GM23338 (cell line): Measurements from ENCODE around the gene PPM1L. TPM values are rescaled to one million over a fixed set of nuclear protein-coding genes. Genes with fewer than 3 reads are reported as not detected.

ENCODE experiments used
- ATAC-seq: fragments of 200-7000 bp; cut with Tn5 transposase; 3 replicates; pipeline ENCODE4 v1.9.1; 2020
- DNase-seq: peaks from one replicate; pipeline ENCODE4 v3.0.0-alpha.2; 2015; ENCODE audit warnings: low spot score
- H2AFZ ChIP-seq: fragments of 200-600 bp; sonication (generic); 2 replicates; pipeline ENCODE4 v1.8.0; 2016; ENCODE audit warnings: antibody characterized with exemption, mild to moderate bottlenecking, moderate library complexity
- H3F3A ChIP-seq: fragments of 200-600 bp; sonication (generic); replicated peaks from 2 replicates; pipeline ENCODE4 v1.8.0; 2017; ENCODE audit warnings: antibody characterized with exemption, mixed run types, low read depth
- H3K27ac ChIP-seq: fragments of 200-600 bp; sonication (generic); 2 replicates; pipeline ENCODE4 v1.6.1; 2016; ENCODE audit warnings: low read depth
- H3K27me3 ChIP-seq: fragments of 200-600 bp; sonication (generic); 2 replicates; pipeline ENCODE4 v1.8.0; 2016; ENCODE audit warnings: mild to moderate bottlenecking, mixed run types, moderate library complexity; ENCODE audit not compliant: insufficient read depth
- H3K36me3 ChIP-seq: fragments of 200-600 bp; sonication (generic); 2 replicates; pipeline ENCODE4 v1.8.0; 2016; ENCODE audit warnings: mild to moderate bottlenecking; ENCODE audit not compliant: insufficient read depth
- H3K4me1 ChIP-seq: fragments of 200-600 bp; sonication (generic); 2 replicates; pipeline ENCODE4 v1.8.0; 2016; ENCODE audit warnings: mild to moderate bottlenecking, moderate library complexity; ENCODE audit not compliant: insufficient read depth
- H3K4me2 ChIP-seq: fragments of 200-600 bp; sonication (generic); 2 replicates; pipeline ENCODE4 v1.7.1; 2017; ENCODE audit warnings: mixed run types
- H3K4me3 ChIP-seq: fragments of 200-600 bp; sonication (generic); 2 replicates; pipeline ENCODE4 v1.6.1; 2016; ENCODE audit warnings: mixed run types
- H3K79me2 ChIP-seq: fragments of 200-600 bp; sonication (generic); replicated peaks from 2 replicates; pipeline ENCODE4 v1.8.0; 2017; ENCODE audit warnings: mild to moderate bottlenecking; ENCODE audit not compliant: insufficient read depth
- H3K9me2 ChIP-seq: fragments of 200-600 bp; sonication (generic); 2 replicates; pipeline ENCODE4 v1.8.0; 2017; ENCODE audit not compliant: insufficient read depth
- H4K20me1 ChIP-seq: fragments of 200-600 bp; sonication (generic); replicated peaks from 2 replicates; pipeline ENCODE4 v1.8.0; 2017; ENCODE audit warnings: mild to moderate bottlenecking; ENCODE audit not compliant: insufficient read depth
- H3K27ac Mint-ChIP-seq: 2 replicates; pipeline ENCODE4 v1.8.0; 2020; ENCODE audit warnings: inconsistent platforms, mild to moderate bottlenecking, moderate library complexity, mixed read lengths
- H3K27me3 Mint-ChIP-seq: 3 replicates; pipeline ENCODE4 v1.8.0; 2022; ENCODE audit warnings: low read depth, mild to moderate bottlenecking, moderate library complexity, mixed read lengths, inconsistent platforms; ENCODE audit not compliant: insufficient read depth, poor library complexity
- H3K36me3 Mint-ChIP-seq: 3 replicates; pipeline ENCODE4 v1.8.0; 2021; ENCODE audit warnings: low read depth, mild to moderate bottlenecking, inconsistent platforms, moderate library complexity, mixed read lengths
- H3K4me1 Mint-ChIP-seq: 3 replicates; pipeline ENCODE4 v1.8.0; 2020; ENCODE audit warnings: mild to moderate bottlenecking, inconsistent platforms, mixed read lengths
- H3K4me3 Mint-ChIP-seq: 3 replicates; pipeline ENCODE4 v1.8.0; 2021; ENCODE audit warnings: moderate library complexity, mild to moderate bottlenecking, inconsistent platforms, mixed read lengths
- H3K9me3 Mint-ChIP-seq: 3 replicates; pipeline ENCODE4 v1.8.0; 2020; ENCODE audit warnings: moderate library complexity, mild to moderate bottlenecking, inconsistent platforms, mixed read lengths
- CREB1 ChIP-seq: fragments of 250-450 bp; sonication (Bioruptor Pico); IDR thresholded peaks from 2 replicates; pipeline ENCODE4 v1.5.0; 2020; ENCODE audit warnings: low read depth, mild to moderate bottlenecking, moderate library complexity
- EZH2 ChIP-seq: fragments of 200-600 bp; sonication (generic); IDR thresholded peaks from one replicate; pipeline ENCODE4 v1.8.0; 2017; ENCODE audit warnings: antibody characterized with exemption, mild to moderate bottlenecking, low read depth; ENCODE audit not compliant: unreplicated experiment
- EZH2phosphoT487 ChIP-seq: fragments of 200-600 bp; sonication (generic); IDR thresholded peaks from one replicate; pipeline ENCODE4 v1.8.1; 2018; ENCODE audit warnings: antibody characterized with exemption; ENCODE audit not compliant: unreplicated experiment
- JUNB ChIP-seq: IDR thresholded peaks from one replicate; pipeline ENCODE4 v1.6.1; 2016; ENCODE audit warnings: antibody characterized with exemption; ENCODE audit not compliant: unreplicated experiment
- NANOG ChIP-seq: IDR thresholded peaks from 2 replicates; pipeline ENCODE4 v1.6.1; 2016; ENCODE audit warnings: antibody characterized with exemption, borderline replicate concordance
- POLR2AphosphoS5 ChIP-seq: IDR thresholded peaks from 2 replicates; pipeline ENCODE4 v1.6.1; 2016; ENCODE audit warnings: antibody characterized with exemption, low read depth
- STAT1 ChIP-seq: IDR thresholded peaks from one replicate; pipeline ENCODE4 v1.6.1; 2016; ENCODE audit warnings: antibody characterized with exemption; ENCODE audit not compliant: unreplicated experiment
- ZNF331 ChIP-seq: fragments of 250-450 bp; sonication (Bioruptor Pico); IDR thresholded peaks from 2 replicates; pipeline ENCODE4 v1.5.0; 2020; ENCODE audit warnings: low read depth, mild to moderate bottlenecking, moderate library complexity
- polyA plus RNA-seq: library from polyadenylated mRNA; unstranded; fragments of >200 nt; fragmentation: Nextera tagmentation; extraction: Ambion mirVana; gene quantifications from 2 replicates; pipeline ENCODE4 v1.2.1, GENCODE V29; 2016
- total RNA-seq: library from RNA; depleted of rRNA; stranded (reverse); fragments of >200 nt; shearing (Covaris generic); gene quantifications from 2 replicates; pipeline ENCODE4 v1.2.3, GENCODE V29; 2014
- TF ChIP-seq, protein P1 (sequence below), 2 experiments: fragments of 200-600 bp in 1 of 2; sonication (generic) in 1 of 2; conservative IDR thresholded peaks; 2 replicates each; pipeline versions ENCODE4 v1.5.1 to v1.6.1; 2016 to 2017; ENCODE audit warnings: antibody characterized with exemption in 2 of 2, low read depth in 2 of 2, mild to moderate bottlenecking in 2 of 2, moderate library complexity in 1 of 2
- TF ChIP-seq, protein P2 (sequence below): IDR thresholded peaks from one replicate; pipeline ENCODE4 v1.6.1; 2018; ENCODE audit warnings: antibody characterized with exemption; ENCODE audit not compliant: unreplicated experiment

Gene PPM1L
- total and polyA plus RNA-seq, 2 experiments from 2014 or later = 3.9 to 26.4 TPM

DNA sequence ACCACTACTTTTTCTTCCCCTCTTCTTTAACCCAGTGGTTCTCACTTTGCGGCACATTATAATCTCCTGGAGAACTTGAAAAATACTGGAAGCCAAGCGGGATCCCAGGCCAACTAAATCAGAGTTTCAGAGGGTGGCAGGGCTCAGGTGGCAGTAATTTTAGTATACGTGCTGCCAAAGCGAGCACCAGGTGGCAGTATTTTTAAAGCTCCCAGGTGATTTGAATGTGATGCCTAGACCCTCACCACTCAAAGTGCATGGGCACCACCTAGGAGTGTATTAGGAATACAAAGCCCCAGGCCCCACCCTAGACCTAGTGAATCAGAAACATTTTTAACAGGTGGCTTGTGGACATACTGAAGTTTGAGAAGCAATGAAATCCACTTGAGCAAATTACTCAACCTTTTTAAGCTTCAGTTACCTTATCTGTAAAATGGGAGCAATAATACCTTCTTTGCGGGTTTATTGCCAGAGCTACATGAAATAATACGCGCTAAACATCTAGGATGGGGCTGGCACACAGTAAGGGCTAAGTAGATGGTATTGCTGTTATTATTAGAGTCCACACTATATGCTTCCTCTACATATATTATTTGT, 340.8 kb downstream of the PPM1L start:
- peak; percentile 91 for ATAC-seq

DNA sequence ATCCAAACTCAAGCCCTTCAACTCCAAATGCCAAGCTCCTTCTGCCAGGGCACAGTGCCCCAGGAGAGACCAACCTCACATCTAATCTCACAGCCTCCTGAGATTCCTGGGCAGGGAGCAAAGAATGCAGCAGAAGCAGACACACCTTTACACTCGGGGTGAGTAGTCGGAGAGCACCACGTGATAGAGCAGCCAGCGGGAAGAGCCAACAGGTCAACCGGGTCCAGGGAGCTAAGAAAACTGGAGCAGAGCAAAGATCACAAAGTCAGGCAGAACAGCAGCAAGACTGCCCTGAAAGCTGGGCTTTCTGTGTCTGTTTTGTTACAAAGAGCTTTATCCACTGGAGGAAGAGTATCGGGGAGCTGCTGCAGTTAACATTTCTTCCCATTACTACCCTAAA, 345.0 kb downstream of the PPM1L start:
- H3K4me3 ChIP-seq = no peak overlapping the region
- Mint-ChIP-seq H3K27ac (no peak overlapping the region), H3K36me3 (peaks cover 3% of the 10 kb centered on the region; the same call in 1 of the 3 replicates), H3K9me3 (peaks cover 7% of the 10 kb centered on the region; the same call in 2 of the 3 replicates), H3K27me3 (peaks cover 19% of the 10 kb centered on the region), H3K4me1 (peaks cover 7% of the 10 kb centered on the region), H3K4me3 (no peak overlapping the region)
- H3F3A ChIP-seq = peaks cover 6% of the 10 kb centered on the region; the same call in 1 of the 2 replicates
- H3K36me3 ChIP-seq = no peaks in the 10 kb centered on the region
- peaks cover 21% of the 10 kb centered on the region for H3K27me3 ChIP-seq
- no peak for ATAC-seq
- H3K79me2 ChIP-seq = no peaks in the 10 kb centered on the region
- no peaks in the 10 kb centered on the region for H4K20me1 ChIP-seq
- no peak overlapping the region for H2AFZ ChIP-seq
- no peak for DNase-seq
- H3K27ac ChIP-seq = no peak overlapping the region
- H3K4me2 ChIP-seq = no peak overlapping the region
- H3K9me2 ChIP-seq = no peaks in the 10 kb centered on the region
- 0 out of 2 replicates have a peak, but pooled peaks cover 6% of the 10 kb centered on the region for H3K4me1 ChIP-seq
- TF ChIP-seq EZH2phosphoT487 (no peak), ZNF331 (CRISPR knock-in tag) (no peak), EZH2 (no peak), POLR2AphosphoS5 (no peak), JUNB (no peak), CREB1 (CRISPR knock-in tag) (no peak), NANOG (no peak), STAT1 (no peak)
- TF ChIP-seq, protein P1, sequence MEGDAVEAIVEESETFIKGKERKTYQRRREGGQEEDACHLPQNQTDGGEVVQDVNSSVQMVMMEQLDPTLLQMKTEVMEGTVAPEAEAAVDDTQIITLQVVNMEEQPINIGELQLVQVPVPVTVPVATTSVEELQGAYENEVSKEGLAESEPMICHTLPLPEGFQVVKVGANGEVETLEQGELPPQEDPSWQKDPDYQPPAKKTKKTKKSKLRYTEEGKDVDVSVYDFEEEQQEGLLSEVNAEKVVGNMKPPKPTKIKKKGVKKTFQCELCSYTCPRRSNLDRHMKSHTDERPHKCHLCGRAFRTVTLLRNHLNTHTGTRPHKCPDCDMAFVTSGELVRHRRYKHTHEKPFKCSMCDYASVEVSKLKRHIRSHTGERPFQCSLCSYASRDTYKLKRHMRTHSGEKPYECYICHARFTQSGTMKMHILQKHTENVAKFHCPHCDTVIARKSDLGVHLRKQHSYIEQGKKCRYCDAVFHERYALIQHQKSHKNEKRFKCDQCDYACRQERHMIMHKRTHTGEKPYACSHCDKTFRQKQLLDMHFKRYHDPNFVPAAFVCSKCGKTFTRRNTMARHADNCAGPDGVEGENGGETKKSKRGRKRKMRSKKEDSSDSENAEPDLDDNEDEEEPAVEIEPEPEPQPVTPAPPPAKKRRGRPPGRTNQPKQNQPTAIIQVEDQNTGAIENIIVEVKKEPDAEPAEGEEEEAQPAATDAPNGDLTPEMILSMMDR (conservative IDR thresholded peaks at IDR 0.05; ENCODE audit: low read depth in 2 of 2) = no peak
- TF ChIP-seq, protein P2, sequence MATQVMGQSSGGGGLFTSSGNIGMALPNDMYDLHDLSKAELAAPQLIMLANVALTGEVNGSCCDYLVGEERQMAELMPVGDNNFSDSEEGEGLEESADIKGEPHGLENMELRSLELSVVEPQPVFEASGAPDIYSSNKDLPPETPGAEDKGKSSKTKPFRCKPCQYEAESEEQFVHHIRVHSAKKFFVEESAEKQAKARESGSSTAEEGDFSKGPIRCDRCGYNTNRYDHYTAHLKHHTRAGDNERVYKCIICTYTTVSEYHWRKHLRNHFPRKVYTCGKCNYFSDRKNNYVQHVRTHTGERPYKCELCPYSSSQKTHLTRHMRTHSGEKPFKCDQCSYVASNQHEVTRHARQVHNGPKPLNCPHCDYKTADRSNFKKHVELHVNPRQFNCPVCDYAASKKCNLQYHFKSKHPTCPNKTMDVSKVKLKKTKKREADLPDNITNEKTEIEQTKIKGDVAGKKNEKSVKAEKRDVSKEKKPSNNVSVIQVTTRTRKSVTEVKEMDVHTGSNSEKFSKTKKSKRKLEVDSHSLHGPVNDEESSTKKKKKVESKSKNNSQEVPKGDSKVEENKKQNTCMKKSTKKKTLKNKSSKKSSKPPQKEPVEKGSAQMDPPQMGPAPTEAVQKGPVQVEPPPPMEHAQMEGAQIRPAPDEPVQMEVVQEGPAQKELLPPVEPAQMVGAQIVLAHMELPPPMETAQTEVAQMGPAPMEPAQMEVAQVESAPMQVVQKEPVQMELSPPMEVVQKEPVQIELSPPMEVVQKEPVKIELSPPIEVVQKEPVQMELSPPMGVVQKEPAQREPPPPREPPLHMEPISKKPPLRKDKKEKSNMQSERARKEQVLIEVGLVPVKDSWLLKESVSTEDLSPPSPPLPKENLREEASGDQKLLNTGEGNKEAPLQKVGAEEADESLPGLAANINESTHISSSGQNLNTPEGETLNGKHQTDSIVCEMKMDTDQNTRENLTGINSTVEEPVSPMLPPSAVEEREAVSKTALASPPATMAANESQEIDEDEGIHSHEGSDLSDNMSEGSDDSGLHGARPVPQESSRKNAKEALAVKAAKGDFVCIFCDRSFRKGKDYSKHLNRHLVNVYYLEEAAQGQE = no peak

More for the DNA sequence above, 340.8 kb downstream of the PPM1L start:
- no peak overlapping the region for H3K27ac ChIP-seq
- H3K27ac Mint-ChIP-seq = no peak overlapping the region
- H3K4me1 ChIP-seq = no peaks in the 10 kb centered on the region
- TF ChIP-seq NANOG = no peak
- TF ChIP-seq, protein P1 (conservative IDR thresholded peaks at IDR 0.05; ENCODE audit: low read depth in 2 of 2) = peak; percentile 69 to 73
- no peaks in the 10 kb centered on the region for H3F3A ChIP-seq
- H3K79me2 ChIP-seq = no peaks in the 10 kb centered on the region
- no peaks in the 10 kb centered on the region for H3K9me3 Mint-ChIP-seq
- H3K9me2 ChIP-seq = no peaks in the 10 kb centered on the region
- H3K27me3 Mint-ChIP-seq = no peaks in the 10 kb centered on the region
- H3K4me1 Mint-ChIP-seq = peaks cover 2% of the 10 kb centered on the region; the same call in 2 of the 3 replicates
- no peaks in the 10 kb centered on the region for H3K36me3 Mint-ChIP-seq
- no peaks in the 10 kb centered on the region for H4K20me1 ChIP-seq
- DNase-seq = peak; percentile 76
- no peak overlapping the region for H3K4me3 ChIP-seq
- no peak overlapping the region for H3K4me2 ChIP-seq
- no peaks in the 10 kb centered on the region for H3K36me3 ChIP-seq
- H3K4me3 Mint-ChIP-seq = no peak overlapping the region
- no peaks in the 10 kb centered on the region for H3K27me3 ChIP-seq
- H2AFZ ChIP-seq = no peak overlapping the region
